Naive B cell (primary cell): Measurements from ENCODE around the gene OXNAD1. TPM values are rescaled to one million over a fixed set of nuclear protein-coding genes. Genes with fewer than 3 reads are reported as not detected.

Experiments
- ATAC-seq, 2 donors: fragments of 150-1000 bp; cut with Tn5 transposase; 2 replicates each; pipeline ENCODE4 v1.10.0; 2021; ENCODE audit warnings: low read depth in 2 of 2, mild to moderate bottlenecking in 2 of 2, moderate library complexity in 2 of 2
- DNase-seq: peaks from one replicate; pipeline ENCODE4 v3.0.0; 2022
- H3K27ac Mint-ChIP-seq, 6 donors: one replicate each; pipeline ENCODE4 v1.8.0; 2020 to 2022; ENCODE audit warnings: mild to moderate bottlenecking in 6 of 6, mixed read lengths in 6 of 6, moderate library complexity in 5 of 6, inconsistent platforms in 2 of 6
- H3K27me3 Mint-ChIP-seq, 3 donors: one replicate each; pipeline ENCODE4 v1.8.0; 2021 to 2022; ENCODE audit warnings: mixed read lengths in 3 of 3, mild to moderate bottlenecking in 1 of 3
- H3K36me3 Mint-ChIP-seq, 2 donors: one replicate each; pipeline ENCODE4 v1.8.0; 2020 to 2022; ENCODE audit warnings: mixed read lengths in 2 of 2, inconsistent platforms in 1 of 2, mild to moderate bottlenecking in 1 of 2
- H3K4me1 Mint-ChIP-seq, 3 donors: one replicate each; pipeline ENCODE4 v1.8.0; 2020 to 2022; ENCODE audit warnings: mixed read lengths in 3 of 3, inconsistent platforms in 1 of 3, mild to moderate bottlenecking in 1 of 3, moderate library complexity in 1 of 3
- H3K4me3 Mint-ChIP-seq, 8 donors: one replicate each; pipeline ENCODE4 v1.8.0; 2020 to 2022; ENCODE audit warnings: mild to moderate bottlenecking in 8 of 8, mixed read lengths in 8 of 8, moderate library complexity in 8 of 8, inconsistent platforms in 2 of 8
- H3K9me3 Mint-ChIP-seq, 7 donors: one replicate each; pipeline ENCODE4 v1.8.0; 2020 to 2022; ENCODE audit warnings: mixed read lengths in 7 of 7, mild to moderate bottlenecking in 5 of 7, inconsistent platforms in 2 of 7, moderate library complexity in 1 of 7
- polyA plus RNA-seq, 6 donors: library from polyadenylated mRNA; unstranded; fragments of 300-500 nt; fragmentation: Illumina TruSeq; gene quantifications; one replicate each; pipeline ENCODE4 v1.2.3, GENCODE V29; 2021; ENCODE audit warnings: low read depth in 6 of 6

OXNAD1 gene
- polyA plus RNA-seq, 6 donors from 2014 or later, result 1.4 to 10.8 (median 6.7) TPM

- Mint-ChIP-seq H3K4me1 (peaks cover 0 to 10% (median 4%) of the 10 kb centered on the region in 3 donors), H3K27ac (no peak overlapping the region), H3K9me3 (no peaks in the 10 kb centered on the region), H3K4me3 (no peak overlapping the region), H3K27me3 (peaks cover 0 to 9% (median 7%) of the 10 kb centered on the region in 3 donors), H3K36me3 (no peaks in the 10 kb centered on the region)
- ATAC-seq, result no peak
- no peak for DNase-seq
Measured at GRCh38 chr3:16251316-16252085, 13.5 kb upstream of the OXNAD1 start.

DNA sequence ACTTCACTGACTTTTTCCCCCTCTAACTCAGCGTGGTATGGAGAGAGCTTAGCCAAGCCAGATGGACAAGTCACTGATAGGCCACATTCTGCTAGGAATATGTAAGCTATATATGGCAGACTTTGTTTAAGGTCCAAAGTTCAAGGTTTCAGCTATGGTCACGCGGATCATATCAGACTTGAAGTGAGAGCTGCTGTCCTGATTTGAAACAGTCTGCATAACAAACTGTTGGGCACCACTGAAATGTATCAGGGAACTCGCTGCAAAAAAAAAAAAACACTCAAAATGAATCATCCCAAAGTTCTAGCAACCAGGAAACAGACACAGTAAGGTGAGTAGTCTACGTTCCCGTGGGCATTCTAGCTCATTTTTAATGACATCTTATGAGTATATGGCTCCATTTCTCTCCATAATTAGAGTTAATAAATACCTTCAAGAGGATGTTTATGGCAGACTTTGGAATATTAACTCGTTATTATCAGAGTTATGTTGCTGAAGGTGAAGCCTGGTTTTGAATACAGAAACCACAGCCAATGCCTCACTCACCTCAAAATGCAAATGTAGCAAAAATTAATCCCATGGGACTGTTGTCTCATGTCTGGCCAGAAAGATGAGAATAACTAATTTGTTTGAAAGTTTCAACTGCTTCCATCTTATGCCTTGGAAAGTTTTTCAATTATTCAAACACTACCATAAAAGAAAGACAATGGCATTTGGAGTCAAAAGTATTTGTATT, 12.6 kb upstream of the OXNAD1 start:
- Mint-ChIP-seq H3K9me3 (no peaks in the 10 kb centered on the region), H3K4me3 (no peak overlapping the region), H3K27me3 (peaks cover 0 to 9% (median 7%) of the 10 kb centered on the region in 3 donors), H3K27ac (no peak overlapping the region), H3K4me1 (peaks cover 0 to 4% (median 3%) of the 10 kb centered on the region in 3 donors), H3K36me3 (no peaks in the 10 kb centered on the region)
- DNase-seq (no peak), ATAC-seq (no peak)

DNA sequence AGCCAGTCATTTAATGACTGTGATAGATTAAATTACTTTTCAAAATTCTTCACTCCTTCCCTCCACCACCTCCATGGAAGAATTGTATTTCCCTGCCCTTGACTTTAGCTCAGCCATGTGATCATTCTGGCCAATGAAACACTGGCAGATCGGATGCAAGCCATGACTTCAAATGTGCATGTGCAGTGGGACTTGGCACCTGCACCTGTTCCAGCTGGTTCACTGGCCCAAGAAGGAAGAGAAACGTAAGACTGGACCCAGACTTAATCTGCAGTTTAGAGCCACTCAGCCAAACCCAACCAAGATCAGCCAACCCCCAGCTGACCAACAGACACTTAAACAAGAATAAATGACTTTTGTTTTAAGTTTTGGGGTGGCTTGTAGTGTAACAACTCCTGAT, 12.0 kb upstream of the OXNAD1 start:
- Mint-ChIP-seq H3K4me3 (peak overlapping the region in 2 of 8 donors; percentile 45 to 49), H3K36me3 (no peaks in the 10 kb centered on the region), H3K27ac (peak overlapping the region in 2 of 6 donors; percentile 58 to 87), H3K27me3 (peaks cover 0 to 5% (median 4%) of the 10 kb centered on the region in 3 donors), H3K4me1 (peaks cover 0 to 4% (median 3%) of the 10 kb centered on the region in 3 donors), H3K9me3 (no peaks in the 10 kb centered on the region)
- ATAC-seq (no peak), DNase-seq (no peak)

GRCh38 chr3:16253601-16254000, 11.4 kb upstream of the OXNAD1 start:
- ATAC-seq, result no peak

GRCh38 chr3:16254916-16255315, 10.1 kb upstream of the OXNAD1 start:
- DNase-seq (no peak), ATAC-seq (no peak)
- Mint-ChIP-seq H3K36me3 (peaks cover 4 to 10% of the 10 kb centered on the region in 2 donors), H3K27me3 (no peaks in the 10 kb centered on the region), H3K4me1 (peaks cover 0 to 4% (median 3%) of the 10 kb centered on the region in 3 donors), H3K9me3 (no peaks in the 10 kb centered on the region), H3K27ac (no peak overlapping the region), H3K4me3 (no peak overlapping the region)

More at GRCh38 chr3:16253601-16254000, 11.4 kb upstream of the OXNAD1 start:
- Mint-ChIP-seq H3K4me1 (peaks cover 0 to 4% (median 3%) of the 10 kb centered on the region in 3 donors), H3K36me3 (peaks cover 0 to 1% of the 10 kb centered on the region in 2 donors), H3K4me3 (no peak overlapping the region), H3K27ac (no peak overlapping the region), H3K9me3 (no peaks in the 10 kb centered on the region), H3K27me3 (no peaks in the 10 kb centered on the region)
- no peak for DNase-seq

- H3K27ac Mint-ChIP-seq, result no peak overlapping the region
- H3K36me3 Mint-ChIP-seq, result peaks cover 7 to 13% of the 10 kb centered on the region in 2 donors
- no peaks in the 10 kb centered on the region for H3K27me3 Mint-ChIP-seq
- no peaks in the 10 kb centered on the region for H3K9me3 Mint-ChIP-seq
- ATAC-seq (no peak), DNase-seq (no peak)
- no peak overlapping the region for H3K4me3 Mint-ChIP-seq
- peaks cover 0 to 4% (median 3%) of the 10 kb centered on the region in 3 donors for H3K4me1 Mint-ChIP-seq
Measured at GRCh38 chr3:16255326-16255725, 9.7 kb upstream of the OXNAD1 start.

DNA sequence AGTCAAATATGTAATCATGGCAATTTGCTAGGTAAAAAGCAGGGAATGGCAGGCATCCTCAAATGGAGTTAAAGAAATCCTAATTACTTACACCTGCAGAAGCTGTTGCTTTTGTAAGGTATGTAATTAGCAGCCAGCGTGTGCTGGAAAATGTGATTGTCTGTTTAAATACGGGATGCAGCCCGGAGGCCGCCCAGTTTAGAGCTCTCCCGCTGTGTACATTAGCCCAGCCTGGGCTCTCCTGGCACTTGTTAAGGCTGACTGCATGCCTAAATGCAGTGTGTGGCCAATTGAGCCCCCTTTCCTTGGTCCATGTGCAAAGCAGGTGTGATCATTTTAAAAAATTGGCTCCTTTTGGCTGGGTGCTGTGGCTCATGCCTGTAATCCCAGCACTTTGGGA, 9.3 kb upstream of the OXNAD1 start:
- Mint-ChIP-seq H3K36me3 (peaks cover 7 to 13% of the 10 kb centered on the region in 2 donors), H3K9me3 (no peaks in the 10 kb centered on the region), H3K27me3 (no peaks in the 10 kb centered on the region), H3K27ac (no peak overlapping the region), H3K4me3 (no peak overlapping the region), H3K4me1 (peaks cover 0 to 4% (median 3%) of the 10 kb centered on the region in 3 donors)
- ATAC-seq, result no peak
- DNase-seq, result no peak

- no peak overlapping the region for H3K4me3 Mint-ChIP-seq
- no peaks in the 10 kb centered on the region for H3K27me3 Mint-ChIP-seq
- H3K27ac Mint-ChIP-seq, result no peak overlapping the region
- H3K36me3 Mint-ChIP-seq, result peaks cover 7 to 13% of the 10 kb centered on the region in 2 donors
- DNase-seq (no peak), ATAC-seq (no peak)
- H3K4me1 Mint-ChIP-seq, result peaks cover 0 to 4% (median 3%) of the 10 kb centered on the region in 3 donors
- H3K9me3 Mint-ChIP-seq, result no peaks in the 10 kb centered on the region
Measured at GRCh38 chr3:16257309-16257708, 7.7 kb upstream of the OXNAD1 start.

- Mint-ChIP-seq H3K27ac (no peak overlapping the region), H3K4me3 (no peak overlapping the region)
- no peak for ATAC-seq
Measured at GRCh38 chr3:16258177-16258576, 6.8 kb upstream of the OXNAD1 start.

GRCh38 chr3:16258866-16259265, 6.1 kb upstream of the OXNAD1 start:
- ATAC-seq, result no peak
- Mint-ChIP-seq H3K4me3 (no peak overlapping the region), H3K27me3 (no peaks in the 10 kb centered on the region), H3K4me1 (peaks cover under 1 to 1% (median under 1%) of the 10 kb centered on the region in 3 donors), H3K36me3 (peaks cover 7 to 13% of the 10 kb centered on the region in 2 donors), H3K27ac (peak overlapping the region in 1 of 6 donors; percentile 5), H3K9me3 (no peaks in the 10 kb centered on the region)
- no peak for DNase-seq

More at GRCh38 chr3:16258177-16258576, 6.8 kb upstream of the OXNAD1 start:
- Mint-ChIP-seq H3K36me3 (peaks cover 7 to 13% of the 10 kb centered on the region in 2 donors), H3K27me3 (no peaks in the 10 kb centered on the region), H3K4me1 (no peaks in the 10 kb centered on the region), H3K9me3 (no peaks in the 10 kb centered on the region)
- no peak for DNase-seq

GRCh38 chr3:16260046-16260445, 5.0 kb upstream of the OXNAD1 start:
- ATAC-seq (no peak), DNase-seq (no peak)
- peaks cover 5 to 12% (median 6%) of the 10 kb centered on the region in 3 donors for H3K4me1 Mint-ChIP-seq
- H3K27me3 Mint-ChIP-seq, result no peaks in the 10 kb centered on the region
- H3K27ac Mint-ChIP-seq, result peak overlapping the region in 1 of 6 donors; percentile 52
- H3K36me3 Mint-ChIP-seq, result peaks cover 7 to 13% of the 10 kb centered on the region in 2 donors
- H3K9me3 Mint-ChIP-seq, result no peaks in the 10 kb centered on the region
- H3K4me3 Mint-ChIP-seq, result no peak overlapping the region

GRCh38 chr3:16262174-16262573, 2.8 kb upstream of the OXNAD1 start:
- no peak overlapping the region for H3K27ac Mint-ChIP-seq
- H3K27me3 Mint-ChIP-seq, result no peaks in the 10 kb centered on the region
- H3K9me3 Mint-ChIP-seq, result no peaks in the 10 kb centered on the region
- peaks cover 7 to 32% (median 9%) of the 10 kb centered on the region in 3 donors for H3K4me1 Mint-ChIP-seq
- DNase-seq (no peak), ATAC-seq (no peak)
- H3K36me3 Mint-ChIP-seq, result peaks cover 7 to 13% of the 10 kb centered on the region in 2 donors
- H3K4me3 Mint-ChIP-seq, result no peak overlapping the region

DNA sequence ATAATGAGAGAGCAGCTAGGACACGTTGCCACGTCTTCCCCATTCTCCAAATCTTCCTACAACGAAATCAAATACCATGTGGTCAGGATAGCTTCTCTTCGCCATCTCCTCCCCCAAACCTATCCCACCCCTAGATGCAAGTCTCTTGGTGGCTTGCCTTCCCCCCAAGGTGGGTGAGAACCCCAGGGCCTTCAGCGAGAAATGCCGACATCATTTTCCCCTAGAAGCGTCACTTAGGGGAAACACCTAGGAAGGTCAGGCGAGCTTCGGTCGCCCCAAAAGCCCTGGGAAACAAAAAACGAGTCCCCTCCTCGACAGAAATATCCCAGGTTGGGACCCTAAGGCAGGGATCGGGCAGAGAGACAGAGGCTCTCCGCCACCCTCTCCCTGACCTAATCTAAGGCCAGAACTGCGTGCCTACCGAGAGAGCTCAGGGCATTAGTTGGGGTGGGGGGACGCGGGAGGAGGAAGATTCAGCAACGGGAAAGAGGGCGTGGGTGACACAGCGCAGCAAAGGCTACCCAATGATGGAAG, 771 bp upstream of the OXNAD1 start:
- H3K27me3 Mint-ChIP-seq, result no peaks in the 10 kb centered on the region
- DNase-seq, result no peak
- no peaks in the 10 kb centered on the region for H3K9me3 Mint-ChIP-seq
- H3K4me3 Mint-ChIP-seq, result peak overlapping the region; percentile 83 to 100 (median 96)
- peaks cover 7 to 8% of the 10 kb centered on the region in 2 donors for H3K36me3 Mint-ChIP-seq
- H3K27ac Mint-ChIP-seq, result peak overlapping the region; percentile 98 to 100 (median 100)
- peak in 1 of 2 donors; percentile 1 for ATAC-seq
- peaks cover 12 to 35% (median 14%) of the 10 kb centered on the region in 3 donors for H3K4me1 Mint-ChIP-seq
